Hematopoietic multipotent progenitor cell treated with erythropoietin and hydrocortisone succinate and interleukin-3 and kit ligand, for 8 days (in vitro differentiated cells): ENCODE results near the gene CHD1L.
"Not testable (repeated sequence)": the region's sequence is repeated elsewhere in the genome, so short reads cannot be mapped to it uniquely, and the experiment has no call there.

Experiments
- DNase-seq: peaks from one replicate; pipeline ENCODE4 v3.0.0-alpha.2; 2015

The CHD1L gene

DNA sequence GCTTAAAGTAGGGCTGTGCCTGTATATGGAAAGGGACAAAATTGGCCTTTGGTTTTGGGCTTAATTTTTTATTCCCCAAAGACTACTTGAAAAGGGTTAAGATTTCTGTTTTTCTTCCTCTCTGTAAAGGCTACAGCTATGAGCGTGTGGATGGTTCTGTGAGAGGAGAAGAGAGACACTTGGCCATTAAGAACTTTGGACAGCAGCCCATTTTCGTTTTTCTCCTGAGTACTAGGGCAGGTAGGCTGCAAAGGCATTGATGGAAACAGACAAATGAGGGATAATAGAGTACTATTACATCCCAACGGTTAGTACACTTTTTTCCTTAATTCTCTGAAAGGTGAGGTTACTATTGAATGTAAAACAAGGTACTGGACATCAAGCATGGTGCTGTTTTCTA, 29.6 kb downstream of the CHD1L start:
- DNase-seq = no peak

DNA sequence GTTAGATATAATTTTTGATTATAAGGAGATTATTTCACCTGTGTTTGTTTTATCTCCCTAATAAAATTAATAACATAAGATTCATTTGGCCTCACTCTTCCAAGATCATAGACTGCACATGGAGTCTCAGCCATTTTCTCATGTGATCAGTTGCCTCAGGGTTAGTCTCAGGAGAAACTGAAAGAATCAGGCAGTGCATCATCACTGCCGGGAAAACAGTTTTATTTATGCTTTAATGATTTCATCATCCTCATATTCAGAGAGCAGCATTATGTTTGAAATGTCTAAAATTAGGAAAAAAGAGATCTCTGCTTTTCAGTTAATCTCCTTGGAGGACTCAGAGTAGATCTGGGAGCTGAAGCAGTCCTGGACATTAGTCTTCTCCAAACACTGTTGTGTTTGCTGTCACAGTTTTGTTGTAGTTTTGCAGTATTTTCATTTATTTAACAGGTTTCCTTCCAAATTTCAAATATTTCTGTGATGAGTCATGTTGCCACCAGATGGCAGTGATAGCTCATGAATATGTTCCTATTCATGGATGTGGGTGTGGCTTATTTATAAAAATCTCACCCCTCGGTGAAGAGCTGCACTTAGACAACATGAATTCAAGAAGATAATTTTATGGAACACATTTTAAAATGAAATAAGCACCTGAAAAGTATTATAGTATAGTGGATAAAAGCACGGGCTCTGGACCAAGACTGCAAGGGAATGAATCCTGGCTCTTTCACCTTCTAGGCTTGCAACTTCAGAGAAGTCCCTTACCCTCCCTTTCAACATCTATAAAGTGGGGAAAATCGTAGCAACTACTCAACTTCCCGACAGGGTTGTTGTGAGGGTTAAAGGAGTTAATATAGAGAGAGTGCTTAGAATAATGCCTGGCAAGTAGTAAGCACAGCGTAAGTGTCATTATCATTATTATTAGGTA, 31.2 kb downstream of the CHD1L start:
- DNase-seq = peak; percentile 78

DNA sequence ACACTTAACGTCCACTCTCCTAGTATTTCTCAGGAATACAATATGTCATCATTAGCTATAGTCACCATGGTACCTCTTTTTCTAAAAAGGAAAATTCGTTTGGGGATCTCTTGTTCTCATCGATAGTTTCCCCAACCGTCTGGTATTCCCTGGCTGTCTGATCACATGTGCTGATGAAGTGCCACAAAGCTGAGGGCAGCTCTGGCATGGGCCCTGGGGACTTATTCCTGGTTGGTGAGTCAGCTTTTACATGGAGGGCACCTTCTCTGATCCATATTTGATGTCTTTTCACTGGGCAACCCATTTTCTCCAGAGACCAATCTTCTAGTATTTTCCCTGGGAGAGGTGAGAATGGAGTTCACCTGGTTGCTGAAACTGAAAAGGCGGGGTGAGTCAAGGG, 39.5 kb downstream of the CHD1L start:
- DNase-seq = no peak

DNA sequence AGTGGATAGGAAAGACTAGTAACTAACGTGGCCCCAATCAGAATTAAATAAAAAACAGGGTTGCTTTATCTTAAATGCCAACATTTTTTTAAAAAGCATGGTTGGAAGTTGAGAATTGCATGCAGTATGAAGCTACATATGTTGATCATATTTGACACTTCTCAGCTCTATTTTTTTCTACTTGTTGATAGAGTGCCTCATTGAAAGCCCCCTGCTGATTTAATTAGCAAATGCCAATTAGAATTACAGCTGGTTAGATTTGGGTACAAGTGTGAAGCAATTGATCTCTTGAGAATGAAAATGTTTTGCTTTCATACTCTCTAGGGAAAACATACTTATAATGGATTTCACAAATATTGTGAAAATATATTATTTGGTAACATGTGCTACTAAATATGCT, 40.5 kb downstream of the CHD1L start:
- no peak for DNase-seq

DNA sequence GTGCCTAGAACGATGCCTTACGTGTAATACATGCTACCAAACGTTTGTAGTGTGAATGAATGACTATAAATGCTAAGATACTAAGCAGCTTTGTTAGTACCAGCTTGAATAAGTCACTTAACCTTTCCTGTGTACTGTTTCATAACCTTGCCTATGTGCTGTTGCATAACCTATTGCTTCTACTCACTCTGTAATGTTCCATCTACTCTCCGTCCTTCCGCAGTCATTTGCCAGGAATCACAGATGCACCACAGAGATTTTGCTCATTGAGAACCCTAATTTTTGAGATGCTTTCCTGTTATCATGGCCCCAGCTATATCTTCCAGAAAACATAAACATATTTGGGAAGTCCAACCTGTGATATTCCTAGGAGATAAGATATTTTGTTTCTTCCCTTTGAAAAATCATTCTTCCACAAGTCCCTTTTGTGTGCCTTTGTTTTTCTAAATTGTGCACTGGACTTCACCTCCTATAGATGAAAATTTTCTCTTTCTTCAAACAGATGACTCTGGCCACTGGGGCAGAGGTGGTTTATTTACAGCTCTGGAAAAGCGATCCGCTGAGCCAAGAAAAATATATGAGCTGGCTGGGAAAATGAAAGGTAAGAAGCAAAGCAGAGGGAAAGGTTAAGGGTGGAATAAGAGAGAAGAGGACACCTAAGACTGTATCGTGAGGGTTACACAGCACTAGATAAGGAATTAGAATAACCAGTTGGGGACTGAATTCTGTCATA, 44.8 kb downstream of the CHD1L start:
- DNase-seq = no peak

DNA sequence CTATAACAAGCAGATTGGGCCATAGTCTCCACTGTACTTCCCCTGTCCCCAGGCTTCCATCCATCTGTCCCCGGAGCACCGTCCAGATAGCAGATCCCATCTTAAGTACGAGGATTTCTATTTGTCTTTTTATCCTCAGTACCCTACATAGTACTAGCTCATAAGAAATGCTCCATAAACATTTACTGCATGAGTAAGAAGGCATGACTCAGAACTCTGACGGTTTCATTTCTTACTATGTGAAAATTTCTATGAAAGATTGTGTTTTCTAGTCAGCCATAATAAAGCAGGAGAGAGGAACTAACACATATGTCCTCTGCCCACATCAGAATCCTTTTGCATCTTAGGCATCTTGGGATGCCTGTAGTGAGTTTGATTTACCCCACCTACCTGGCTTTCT, 49.5 kb downstream of the CHD1L start:
- DNase-seq = no peak

DNA sequence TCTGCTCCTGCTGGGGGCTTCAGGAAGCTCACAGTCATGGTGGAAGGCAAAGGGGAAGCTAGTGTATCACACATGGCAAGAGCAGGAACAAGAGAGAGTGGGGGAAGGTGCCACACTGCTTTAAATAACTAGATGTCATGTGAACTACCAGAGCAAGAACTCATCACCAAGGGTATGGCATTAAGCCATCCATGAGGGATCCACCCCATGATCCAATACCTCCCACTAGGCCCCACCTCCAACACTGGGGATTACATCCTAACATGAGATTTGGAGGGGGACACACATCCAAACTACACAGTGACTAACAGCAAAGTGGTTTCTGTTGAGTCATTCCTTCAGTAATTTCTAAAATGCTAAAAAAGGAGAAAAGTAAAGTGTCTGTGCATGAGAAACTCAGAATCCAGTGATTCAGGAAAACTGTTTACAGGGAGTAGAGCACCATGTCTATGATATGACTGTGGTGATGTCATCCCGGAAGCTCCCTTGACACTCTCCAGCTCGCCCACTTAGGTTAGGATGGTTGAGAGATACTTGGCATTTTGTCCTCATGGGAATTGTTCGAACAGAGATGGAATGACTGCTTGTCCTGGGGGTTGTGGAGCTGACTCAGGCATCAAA, 50.3 kb downstream of the CHD1L start:
- no peak for DNase-seq

DNA sequence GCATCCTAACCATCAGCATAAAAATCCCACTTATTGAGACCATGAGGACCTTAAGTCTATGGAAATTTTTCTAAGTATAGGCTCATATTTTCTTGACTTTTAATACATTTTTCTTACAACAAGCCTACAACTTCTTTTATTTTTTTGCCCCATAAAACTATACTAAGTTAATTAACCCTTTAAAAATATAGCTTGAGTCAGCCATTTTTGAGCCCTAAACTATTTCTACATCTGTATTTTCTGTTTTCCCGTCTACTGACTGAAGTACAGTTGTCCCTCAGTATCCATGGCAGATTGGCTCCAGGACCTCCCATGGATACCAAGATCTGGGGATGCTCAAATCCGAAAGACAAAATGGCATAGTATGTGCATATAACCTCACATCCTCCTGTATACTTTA, 55.0 kb downstream of the CHD1L start:
- DNase-seq = no peak

DNA sequence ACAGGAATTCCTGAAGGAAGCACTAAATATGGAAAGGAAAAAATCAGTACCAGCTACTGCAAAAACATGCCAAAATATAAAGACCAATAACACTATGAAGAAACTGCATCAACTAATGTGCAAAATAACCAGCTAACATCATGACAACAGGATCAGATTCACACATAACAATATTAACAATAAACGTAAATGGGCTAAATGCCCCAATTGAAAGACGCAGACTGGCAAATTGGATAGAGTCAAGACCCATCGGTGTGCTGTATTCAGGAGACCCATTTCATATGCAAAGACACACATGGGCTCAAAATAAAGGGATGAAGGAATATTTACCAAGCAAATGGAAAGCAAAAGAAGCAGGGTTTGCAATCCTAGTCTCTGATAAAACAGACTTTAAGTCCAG, 63.3 kb downstream of the CHD1L start:
- DNase-seq = not testable (repeated sequence)

DNA sequence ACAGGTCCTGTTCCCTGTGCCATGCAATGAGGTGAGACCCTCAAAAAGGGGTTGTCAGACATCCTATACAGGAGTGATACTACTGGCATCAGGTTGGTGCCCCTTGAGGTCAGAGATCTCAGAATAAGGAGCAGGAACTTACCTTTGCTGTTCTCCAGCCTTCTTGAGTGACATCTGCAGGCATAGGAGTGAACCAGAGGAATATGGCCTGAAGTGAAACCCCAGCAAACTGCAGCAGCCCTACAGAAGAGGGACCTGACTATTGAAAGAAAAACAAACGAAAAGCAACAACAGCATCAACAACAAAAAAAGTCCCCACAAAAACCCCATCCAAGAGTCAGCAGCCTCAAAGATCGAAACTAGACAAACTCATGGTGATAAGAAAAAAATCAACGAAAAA, 74.5 kb downstream of the CHD1L start:
- no peak for DNase-seq

DNA sequence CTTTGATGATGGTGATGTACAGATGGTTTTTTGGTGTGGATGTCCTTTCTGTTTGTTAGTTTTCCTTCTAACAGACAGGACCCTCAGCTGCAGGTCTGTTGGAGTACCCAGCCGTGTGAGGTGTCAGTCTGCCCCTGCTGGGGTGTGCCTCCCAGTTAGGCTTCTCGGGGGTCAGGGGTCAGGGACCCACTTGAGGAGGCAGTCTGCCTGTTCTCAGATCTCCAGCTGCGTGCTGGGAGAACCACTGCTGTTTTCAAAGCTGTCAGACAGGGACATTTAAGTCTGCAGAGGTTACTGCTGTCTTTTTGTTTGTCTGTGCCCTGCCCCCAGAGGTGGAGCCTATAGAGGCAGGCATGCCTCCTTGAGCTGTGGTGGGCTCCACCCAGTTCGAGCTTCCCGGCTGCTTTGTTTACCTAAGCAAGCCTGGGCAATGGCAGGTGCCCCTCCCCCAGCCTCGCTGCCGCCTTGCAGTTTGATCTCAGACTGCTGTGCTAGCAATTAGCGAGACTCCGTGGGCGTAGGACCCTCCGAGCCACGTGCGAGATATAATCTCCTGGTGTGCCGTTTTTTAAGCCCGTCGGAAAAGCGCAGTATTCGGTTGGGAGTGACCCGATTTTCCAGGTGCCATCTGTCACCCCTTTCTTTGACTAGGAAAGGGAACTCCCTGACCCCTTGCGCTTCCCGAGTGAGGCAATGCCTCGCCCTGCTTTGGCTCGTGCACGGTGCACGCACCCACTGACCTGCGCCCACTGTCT, 84.6 kb downstream of the CHD1L start:
- not testable (repeated sequence) for DNase-seq

DNA sequence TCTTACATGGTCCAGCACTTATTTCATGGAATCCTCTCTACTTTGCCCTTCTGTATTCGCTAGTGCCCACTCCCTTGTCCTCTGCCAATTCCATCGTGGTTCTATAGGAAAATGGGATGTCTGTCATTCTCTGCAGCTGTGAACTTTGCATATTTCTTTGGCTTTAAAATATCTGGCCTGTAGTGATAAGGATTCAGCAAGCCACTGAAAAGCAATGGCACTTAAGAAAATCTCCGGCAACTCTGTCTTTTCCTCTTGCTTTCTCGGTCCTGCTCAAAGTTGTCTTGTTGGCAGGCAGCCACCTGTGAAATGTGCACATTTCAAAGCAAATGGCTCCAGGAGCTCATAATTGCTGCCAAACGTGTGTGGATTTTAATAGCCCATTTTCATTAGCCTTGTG, 91.8 kb downstream of the CHD1L start:
- no peak for DNase-seq

DNA sequence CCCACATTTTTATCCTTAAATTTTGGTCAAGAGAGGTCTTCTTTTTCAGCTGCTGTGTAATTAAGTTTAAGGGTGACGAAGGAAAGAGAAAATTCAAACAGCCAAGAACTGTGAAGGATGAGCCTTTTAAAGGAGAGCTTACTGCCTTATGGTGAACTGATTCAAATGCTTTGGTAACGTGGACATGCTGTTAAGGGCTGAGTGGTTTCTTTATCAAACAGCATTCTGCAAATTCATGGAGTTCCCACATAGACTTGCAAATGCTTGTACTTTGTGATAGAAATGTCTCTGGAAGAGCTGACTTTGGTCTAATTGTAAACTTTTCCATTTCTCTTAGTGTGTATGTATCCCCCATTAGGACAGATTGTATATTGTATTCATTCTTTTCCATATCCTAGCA, 93.8 kb downstream of the CHD1L start:
- no peak for DNase-seq

DNA sequence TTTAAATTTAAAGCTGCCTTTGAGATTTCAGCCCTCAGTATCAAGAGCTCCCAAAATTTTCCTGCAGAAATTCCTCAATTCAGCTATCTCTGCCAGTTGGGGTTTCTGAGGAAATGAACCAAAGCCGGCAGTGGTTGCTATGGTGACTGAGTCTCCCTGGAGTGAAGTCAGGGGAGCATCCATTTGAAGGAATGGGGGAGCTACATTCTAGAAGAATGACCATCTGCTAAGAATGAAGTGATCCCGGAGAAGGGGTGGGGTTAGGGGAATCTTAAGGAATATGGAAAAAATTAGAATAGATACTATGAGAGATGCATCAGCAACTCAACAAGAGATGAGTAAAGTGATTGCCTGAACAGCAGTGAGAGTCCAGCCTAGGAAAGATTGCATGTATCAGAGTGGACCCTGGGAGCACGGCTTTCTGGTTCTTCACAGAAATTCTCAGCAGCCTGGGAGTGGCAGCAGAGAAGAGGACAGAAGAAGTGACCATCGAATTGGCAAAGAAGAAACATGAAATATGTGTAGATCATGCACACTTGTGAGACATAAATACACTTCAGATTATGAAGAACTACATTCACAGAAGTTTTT, 94.7 kb downstream of the CHD1L start:
- no peak for DNase-seq

DNA sequence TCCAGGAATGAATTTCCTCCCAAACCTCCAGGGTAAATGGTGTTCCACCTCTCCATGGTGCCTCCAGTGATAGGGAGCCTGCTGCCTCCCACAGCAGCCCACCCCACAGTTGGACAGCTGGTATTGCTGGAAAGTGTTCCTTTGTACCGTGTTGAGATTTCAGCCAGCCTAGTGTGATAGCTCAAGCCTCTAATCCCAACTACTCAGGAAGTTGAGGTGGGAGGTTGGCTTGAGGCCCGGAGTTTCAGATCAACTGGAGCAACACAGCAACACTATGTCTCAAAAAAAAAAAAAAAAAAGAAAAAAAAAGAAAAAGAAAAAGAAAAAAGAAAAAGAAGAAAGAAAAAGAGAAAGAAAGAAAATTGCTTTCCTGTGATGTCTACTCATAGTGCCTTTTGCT, 96.1 kb downstream of the CHD1L start:
- DNase-seq = no peak

DNA sequence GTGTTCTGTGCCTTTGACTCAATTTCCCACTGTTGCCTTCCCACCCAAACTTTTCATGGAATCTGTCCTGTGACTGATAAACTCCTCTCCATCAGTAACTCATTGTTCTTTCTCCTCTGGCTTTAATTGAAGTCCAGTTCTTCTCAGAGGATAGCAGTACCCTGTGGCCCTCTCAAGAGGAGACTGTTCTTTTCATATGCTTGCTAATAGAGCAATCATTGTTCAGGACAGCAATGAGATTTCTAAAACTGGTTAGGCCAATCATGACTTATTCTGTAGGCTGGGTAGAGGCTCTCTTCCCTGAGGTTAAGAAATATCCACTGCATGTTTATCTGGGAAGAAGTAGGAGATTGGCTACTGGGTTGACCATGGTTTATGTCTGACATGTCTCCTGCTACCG, 98.8 kb downstream of the CHD1L start:
- DNase-seq = no peak
